HG02943 (cell line): ENCODE data around the gene LSM14A.

Experiments used
- ATAC-seq: cut with Tn5 transposase; IDR thresholded peaks from one replicate; pipeline ENCODE4 v1.9.1; 2021; ENCODE audit warnings: mild to moderate bottlenecking, low read depth, moderate library complexity; ENCODE audit not compliant: unreplicated experiment

The LSM14A gene

DNA sequence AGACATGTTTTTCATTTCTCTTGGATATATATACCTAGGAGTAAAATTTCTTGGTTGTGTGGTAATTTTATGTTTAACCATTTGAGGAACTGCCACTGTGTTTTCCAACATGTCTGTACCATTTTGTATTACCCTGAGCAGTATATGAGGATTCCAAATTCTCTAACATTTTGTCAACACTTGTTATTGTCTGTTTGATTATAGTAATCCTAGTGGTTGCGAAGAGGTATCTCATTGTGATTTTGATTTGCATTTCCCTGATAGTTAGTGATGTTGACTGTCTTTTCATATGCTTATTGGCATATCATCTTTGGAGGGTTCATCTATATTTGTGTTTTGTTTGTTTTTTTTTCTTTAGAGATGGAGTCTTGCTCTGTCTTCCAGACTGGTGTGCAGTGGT, 103.4 kb downstream of the LSM14A start:
- no peak for ATAC-seq

GRCh38 chr19:34276614-34277013, 104.3 kb downstream of the LSM14A start:
- no peak for ATAC-seq

DNA sequence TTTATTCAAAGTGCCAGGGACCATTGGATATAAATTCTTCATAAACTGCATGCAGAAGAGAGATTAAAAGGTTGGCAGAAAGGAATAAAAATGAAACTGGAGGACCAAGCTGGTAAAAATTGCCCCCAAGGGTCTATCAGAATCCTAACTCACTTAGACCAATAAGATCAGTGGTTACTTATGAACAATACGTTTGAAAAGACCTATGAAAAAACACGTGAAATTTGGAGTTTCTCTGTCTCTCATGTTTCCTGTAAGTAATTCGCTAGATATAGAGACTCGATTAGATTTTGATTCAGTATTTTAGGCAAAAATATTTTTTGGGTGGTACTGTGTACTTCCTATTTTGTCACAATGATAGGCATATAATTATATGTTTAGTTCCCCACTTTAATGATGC, 104.9 kb downstream of the LSM14A start:
- ATAC-seq: no peak

DNA sequence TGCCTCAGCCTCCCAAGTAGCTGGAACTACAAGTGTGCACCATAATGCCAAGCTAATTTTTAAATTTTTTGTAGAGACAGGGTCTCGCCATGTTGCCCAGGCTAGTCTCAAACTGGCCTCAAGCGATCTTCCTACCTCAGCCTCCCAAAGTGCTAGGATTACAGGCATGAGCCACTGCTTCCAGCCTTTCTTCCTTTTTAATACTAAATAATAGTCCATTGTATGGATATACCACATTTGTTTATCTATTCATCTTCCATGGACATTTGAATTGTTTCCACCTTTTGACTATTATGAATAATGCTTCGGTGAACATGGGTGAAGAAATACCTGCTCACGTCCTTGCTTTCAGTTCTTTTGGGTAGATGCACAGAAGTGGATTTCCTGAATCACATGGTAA, 106.5 kb downstream of the LSM14A start:
- no peak for ATAC-seq
